Brain microvascular endothelial cell (primary cell): Measurements from ENCODE around the gene NDUFB10.
A peak's percentile ranks its signal among the peaks of the same experiment; 100 is the strongest.

ENCODE experiments used
- DNase-seq: peaks from one replicate; pipeline ENCODE4 v3.0.0-alpha.2; 2020
- H3K27ac ChIP-seq: fragments of 250-450 bp; sonication (Bioruptor Pico); 2 replicates; pipeline ENCODE4 v1.5.1; 2020; ENCODE audit warnings: mild to moderate bottlenecking, moderate library complexity
- H3K27me3 ChIP-seq: fragments of 250-450 bp; sonication (Bioruptor Pico); replicated peaks from 2 replicates; pipeline ENCODE4 v1.5.1; 2020; ENCODE audit warnings: mild to moderate bottlenecking
- H3K36me3 ChIP-seq: fragments of 250-450 bp; sonication (Bioruptor Pico); replicated peaks from 2 replicates; pipeline ENCODE4 v1.5.1; 2020; ENCODE audit warnings: mild to moderate bottlenecking
- H3K4me3 ChIP-seq: 2 replicates; pipeline ENCODE4 v1.5.1; 2011; ENCODE audit warnings: low read depth, mild to moderate bottlenecking, control low read depth, low read length, moderate library complexity
- in situ Hi-C: cut with HindIII; loops from 2 replicates; pipeline ENCODE4 v1.10.0; 2017; ENCODE audit warnings: low sequenced_read_pairs, low pct_ligation_motif_present
- TF ChIP-seq, protein P1 (sequence below): IDR thresholded peaks from 2 replicates; pipeline ENCODE4 v1.5.1; 2011; ENCODE audit warnings: low read depth, mild to moderate bottlenecking, moderate library complexity, low read length, control low read depth, inconsistent platforms; ENCODE audit errors: missing control alignments

Gene NDUFB10

DNA sequence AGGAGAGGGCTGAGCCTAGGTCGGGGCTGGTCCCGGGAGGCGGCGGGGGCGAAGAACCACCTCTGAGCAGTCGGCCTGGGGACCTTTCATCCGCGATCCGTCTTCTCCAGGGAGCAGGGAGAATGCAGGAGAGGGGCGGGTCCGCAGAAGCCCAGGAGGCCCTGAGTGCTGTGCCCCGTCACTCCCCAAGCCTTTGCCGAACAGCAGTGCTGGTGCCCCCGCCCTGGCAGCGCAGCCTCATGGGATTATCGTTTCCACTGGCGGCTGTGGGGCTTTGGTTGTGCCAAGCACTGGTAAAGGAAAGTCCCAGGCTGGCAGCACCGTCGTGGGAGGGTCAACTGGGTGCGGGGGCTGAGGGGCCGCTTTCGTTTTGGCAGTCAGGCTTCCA, 13.1 kb downstream of the NDUFB10 start:
- H3K36me3 ChIP-seq = peaks cover 32% of the 10 kb centered on the region
- in situ Hi-C loops = no loop called here
- peak overlapping the region; percentile 78 for H3K27ac ChIP-seq
- TF ChIP-seq, protein P1, sequence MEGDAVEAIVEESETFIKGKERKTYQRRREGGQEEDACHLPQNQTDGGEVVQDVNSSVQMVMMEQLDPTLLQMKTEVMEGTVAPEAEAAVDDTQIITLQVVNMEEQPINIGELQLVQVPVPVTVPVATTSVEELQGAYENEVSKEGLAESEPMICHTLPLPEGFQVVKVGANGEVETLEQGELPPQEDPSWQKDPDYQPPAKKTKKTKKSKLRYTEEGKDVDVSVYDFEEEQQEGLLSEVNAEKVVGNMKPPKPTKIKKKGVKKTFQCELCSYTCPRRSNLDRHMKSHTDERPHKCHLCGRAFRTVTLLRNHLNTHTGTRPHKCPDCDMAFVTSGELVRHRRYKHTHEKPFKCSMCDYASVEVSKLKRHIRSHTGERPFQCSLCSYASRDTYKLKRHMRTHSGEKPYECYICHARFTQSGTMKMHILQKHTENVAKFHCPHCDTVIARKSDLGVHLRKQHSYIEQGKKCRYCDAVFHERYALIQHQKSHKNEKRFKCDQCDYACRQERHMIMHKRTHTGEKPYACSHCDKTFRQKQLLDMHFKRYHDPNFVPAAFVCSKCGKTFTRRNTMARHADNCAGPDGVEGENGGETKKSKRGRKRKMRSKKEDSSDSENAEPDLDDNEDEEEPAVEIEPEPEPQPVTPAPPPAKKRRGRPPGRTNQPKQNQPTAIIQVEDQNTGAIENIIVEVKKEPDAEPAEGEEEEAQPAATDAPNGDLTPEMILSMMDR = no peak
- peak overlapping the region; percentile 91 for H3K4me3 ChIP-seq
- no peak for DNase-seq
- no peaks in the 10 kb centered on the region for H3K27me3 ChIP-seq

DNA sequence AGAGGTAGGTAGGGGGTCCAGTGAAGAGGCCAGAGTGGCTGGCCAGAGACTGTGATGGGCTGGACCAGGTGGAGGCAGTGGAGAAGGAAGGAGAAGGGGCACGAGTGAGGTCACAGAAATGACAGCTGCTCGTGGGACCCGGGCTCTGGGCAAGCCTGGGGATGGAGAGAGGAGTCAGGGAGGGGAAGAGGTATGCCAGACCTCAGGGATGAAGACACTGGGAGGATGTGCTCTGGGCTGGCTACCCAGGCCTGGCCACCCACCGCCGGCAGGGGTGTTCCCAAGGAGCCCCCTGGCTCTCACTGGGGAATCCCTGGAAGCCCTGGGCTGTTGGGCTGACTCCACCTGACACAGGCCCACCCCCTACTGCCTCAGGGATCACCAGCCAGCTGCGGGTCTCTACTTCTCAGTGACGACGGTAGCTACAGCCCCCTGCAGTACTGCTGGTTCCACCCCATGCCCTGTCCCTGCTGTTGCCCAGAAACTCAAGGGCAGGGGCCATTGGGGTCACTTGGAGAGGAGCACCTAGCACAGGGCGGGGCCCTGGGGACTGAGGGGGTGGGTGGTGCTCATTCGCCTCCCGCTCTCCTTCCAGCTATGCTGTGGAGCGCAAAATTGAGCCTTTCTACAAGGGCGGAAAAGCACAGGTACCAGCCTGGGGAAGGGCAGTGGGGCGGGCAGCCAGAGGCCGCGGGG, 14.3 kb downstream of the NDUFB10 start:
- in situ Hi-C loops = no loop called here
- DNase-seq = no peak
- Histone ChIP-seq H3K27ac (no peak overlapping the region), H3K36me3 (peaks cover 44% of the 10 kb centered on the region), H3K27me3 (no peaks in the 10 kb centered on the region), H3K4me3 (no peak overlapping the region)
- TF ChIP-seq, protein P1 = no peak

DNA sequence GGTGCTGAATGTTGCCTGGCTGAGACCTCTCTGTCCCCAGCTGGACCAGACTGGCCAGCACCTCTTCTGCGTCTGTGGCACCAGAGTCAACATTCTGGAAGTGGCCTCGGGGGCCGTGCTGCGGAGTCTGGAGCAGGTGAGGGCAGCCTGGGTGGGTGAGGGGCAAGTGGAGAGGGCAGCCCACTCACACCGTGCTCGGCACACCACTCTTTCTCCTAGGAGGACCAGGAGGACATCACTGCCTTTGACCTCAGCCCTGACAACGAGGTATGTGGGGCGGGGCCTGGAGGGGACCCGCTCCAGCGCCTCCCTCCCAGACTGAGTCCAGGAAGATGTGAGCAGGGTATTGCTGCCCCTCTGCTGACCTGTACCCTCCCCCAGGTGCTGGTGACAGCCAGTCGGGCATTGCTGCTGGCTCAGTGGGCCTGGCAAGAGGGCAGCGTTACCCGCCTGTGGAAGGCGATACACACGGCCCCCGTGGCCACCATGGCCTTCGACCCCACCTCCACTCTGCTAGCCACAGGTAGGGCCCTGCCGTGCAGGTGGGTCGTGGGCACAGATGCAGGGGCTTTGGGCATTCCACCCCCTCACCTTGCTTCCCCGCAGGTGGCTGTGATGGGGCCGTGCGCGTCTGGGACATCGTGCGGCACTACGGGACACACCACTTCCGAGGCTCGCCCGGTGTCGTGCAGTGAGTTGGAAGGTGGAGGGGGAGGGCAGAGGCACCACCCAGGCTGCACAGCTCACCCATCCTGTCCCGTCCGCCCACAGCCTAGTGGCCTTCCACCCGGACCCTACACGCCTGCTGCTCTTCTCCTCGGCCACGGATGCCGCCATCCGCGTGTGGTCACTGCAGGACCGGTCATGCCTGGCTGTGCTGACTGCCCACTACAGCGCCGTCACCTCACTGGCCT, 15.1 kb downstream of the NDUFB10 start:
- Histone ChIP-seq H3K36me3 (peaks cover 47% of the 10 kb centered on the region), H3K4me3 (no peak overlapping the region), H3K27ac (no peak overlapping the region), H3K27me3 (peaks cover 3% of the 10 kb centered on the region)
- TF ChIP-seq, protein P1 = no peak
- in situ Hi-C loops = no loop called here
- no peak for DNase-seq

DNA sequence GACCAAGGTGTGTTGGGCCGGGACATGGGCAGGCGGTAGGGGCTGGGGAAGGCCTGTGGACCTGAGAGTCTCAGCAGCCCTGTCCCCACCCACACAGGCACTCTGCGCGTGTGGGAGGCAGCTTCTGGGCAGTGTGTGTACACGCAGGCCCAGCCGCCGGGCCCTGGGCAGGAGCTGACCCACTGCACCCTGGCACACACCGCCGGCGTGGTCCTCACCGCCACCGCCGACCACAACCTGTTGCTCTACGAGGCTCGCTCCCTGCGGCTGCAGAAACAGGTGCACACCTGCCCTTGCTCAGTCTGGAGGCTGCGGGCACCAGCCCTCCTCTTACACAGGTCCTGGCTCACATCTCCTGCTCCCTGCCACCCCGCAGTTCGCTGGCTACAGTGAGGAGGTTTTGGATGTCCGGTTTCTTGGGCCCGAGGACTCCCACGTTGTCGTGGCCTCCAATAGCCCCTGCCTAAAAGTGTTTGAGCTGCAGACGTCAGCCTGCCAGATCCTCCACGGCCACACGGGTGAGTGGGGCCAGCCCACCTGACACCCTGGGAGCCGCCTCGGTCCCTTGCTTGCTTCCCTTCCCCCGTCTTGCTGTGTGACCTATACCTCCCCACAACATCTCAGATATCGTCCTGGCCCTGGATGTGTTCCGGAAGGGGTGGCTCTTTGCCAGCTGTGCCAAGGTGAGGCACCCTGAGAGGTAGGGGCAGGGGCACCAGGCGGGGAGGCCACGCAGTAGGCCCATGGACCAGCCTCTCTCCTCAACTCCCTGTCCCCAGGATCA, 16.3 kb downstream of the NDUFB10 start:
- in situ Hi-C loops = no loop called here
- H3K36me3 ChIP-seq = peaks cover 47% of the 10 kb centered on the region
- peaks cover 15% of the 10 kb centered on the region for H3K27me3 ChIP-seq
- no peak for DNase-seq
- TF ChIP-seq, protein P1 = no peak
- no peak overlapping the region for H3K27ac ChIP-seq
- no peak overlapping the region for H3K4me3 ChIP-seq

DNA sequence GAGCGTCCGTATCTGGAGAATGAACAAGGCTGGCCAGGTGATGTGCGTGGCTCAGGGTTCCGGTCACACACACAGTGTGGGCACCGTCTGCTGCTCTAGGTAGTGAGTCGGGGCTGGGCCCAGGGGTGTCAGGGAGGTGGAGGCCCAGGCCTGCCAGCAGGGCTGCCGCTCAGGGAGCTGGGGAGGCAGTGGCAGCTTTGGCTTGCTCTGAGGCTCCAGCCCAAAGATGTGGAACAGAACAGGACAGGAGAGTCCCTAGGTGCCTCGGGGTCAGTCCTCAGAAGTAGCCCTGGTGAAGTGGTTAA, 16.8 kb downstream of the NDUFB10 start:
- no peak for DNase-seq
- in situ Hi-C loops = no loop called here

More for the DNA sequence above, 16.8 kb downstream of the NDUFB10 start:
- H3K4me3 ChIP-seq = no peak overlapping the region
- H3K27ac ChIP-seq = no peak overlapping the region
- TF ChIP-seq, protein P1 = no peak
- peaks cover 47% of the 10 kb centered on the region for H3K36me3 ChIP-seq
- H3K27me3 ChIP-seq = peaks cover 21% of the 10 kb centered on the region
